ENCODE data around the gene OTOF.

The OTOF gene

GRCh38 chr2:26409785-26410184 is 68.1 kb downstream of the OTOF start:
- no peak overlapping the region for H3K4me3 ChIP-seq (ENCODE audit: control insufficient read depth, low read depth, low read length)
- no peak for DNase-seq (ENCODE audit: low read depth)
- TF ChIP-seq, protein P1, sequence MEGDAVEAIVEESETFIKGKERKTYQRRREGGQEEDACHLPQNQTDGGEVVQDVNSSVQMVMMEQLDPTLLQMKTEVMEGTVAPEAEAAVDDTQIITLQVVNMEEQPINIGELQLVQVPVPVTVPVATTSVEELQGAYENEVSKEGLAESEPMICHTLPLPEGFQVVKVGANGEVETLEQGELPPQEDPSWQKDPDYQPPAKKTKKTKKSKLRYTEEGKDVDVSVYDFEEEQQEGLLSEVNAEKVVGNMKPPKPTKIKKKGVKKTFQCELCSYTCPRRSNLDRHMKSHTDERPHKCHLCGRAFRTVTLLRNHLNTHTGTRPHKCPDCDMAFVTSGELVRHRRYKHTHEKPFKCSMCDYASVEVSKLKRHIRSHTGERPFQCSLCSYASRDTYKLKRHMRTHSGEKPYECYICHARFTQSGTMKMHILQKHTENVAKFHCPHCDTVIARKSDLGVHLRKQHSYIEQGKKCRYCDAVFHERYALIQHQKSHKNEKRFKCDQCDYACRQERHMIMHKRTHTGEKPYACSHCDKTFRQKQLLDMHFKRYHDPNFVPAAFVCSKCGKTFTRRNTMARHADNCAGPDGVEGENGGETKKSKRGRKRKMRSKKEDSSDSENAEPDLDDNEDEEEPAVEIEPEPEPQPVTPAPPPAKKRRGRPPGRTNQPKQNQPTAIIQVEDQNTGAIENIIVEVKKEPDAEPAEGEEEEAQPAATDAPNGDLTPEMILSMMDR (conservative IDR thresholded peaks at IDR 0.05; ENCODE audit: control insufficient read depth, insufficient read depth, low read depth, low read length): no peak

DNA sequence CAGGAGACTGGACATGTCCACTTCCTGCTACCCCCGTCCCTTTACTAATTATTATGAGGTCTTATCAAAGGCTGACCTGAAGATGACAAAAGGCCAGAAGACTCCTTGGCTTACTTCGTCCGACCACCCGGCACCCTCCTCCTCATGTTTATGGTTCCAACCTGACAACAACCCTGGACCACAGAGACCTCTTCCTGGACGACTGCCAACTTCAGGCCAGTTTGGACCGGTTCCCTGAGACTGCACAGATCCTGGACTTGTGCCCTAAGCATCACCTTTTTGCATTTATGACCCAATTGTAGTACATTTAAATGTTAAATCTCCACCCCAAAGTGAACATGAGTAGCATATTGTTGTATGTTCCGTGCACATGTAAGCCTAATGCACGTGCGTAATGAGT is 70.4 kb downstream of the OTOF start:
- H3K4me3 ChIP-seq (ENCODE audit: control insufficient read depth, low read depth, low read length): no peak overlapping the region
- TF ChIP-seq, protein P1 (conservative IDR thresholded peaks at IDR 0.05; ENCODE audit: control insufficient read depth, insufficient read depth, low read depth, low read length): no peak
- DNase-seq (ENCODE audit: low read depth): no peak
